GM06990 (cell line): ENCODE measurements around the gene OR2V2.

Experiments
- DNase-seq: peaks from one replicate; pipeline ENCODE4 v3.0.0-alpha.2; 2011; ENCODE audit not compliant: insufficient read length; ENCODE audit errors: extremely low read depth
- H3K27me3 ChIP-seq: replicated peaks from 2 replicates; pipeline ENCODE4 v1.6.0; 2011; ENCODE audit warnings: low read length; ENCODE audit not compliant: control insufficient read depth, insufficient read depth
- H3K36me3 ChIP-seq: 2 replicates; pipeline ENCODE4 v1.5.1; 2011; ENCODE audit warnings: low read length; ENCODE audit not compliant: control insufficient read depth, insufficient read depth
- H3K4me3 ChIP-seq: replicated peaks from 2 replicates; pipeline ENCODE4 v1.5.1; 2011; ENCODE audit warnings: low read depth, mild to moderate bottlenecking, control low read depth, low read length
- CTCF ChIP-seq: IDR thresholded peaks from 2 replicates; pipeline ENCODE4 v1.5.1; 2011; ENCODE audit warnings: low read length, control low read depth, mild to moderate bottlenecking, inconsistent platforms; ENCODE audit not compliant: insufficient read depth, poor library complexity, severe bottlenecking

OR2V2 gene

GRCh38 chr5:181114284-181114843 lies 33.0 kb upstream of the OR2V2 start:
- Histone ChIP-seq H3K36me3 (no peaks in the 10 kb centered on the region), H3K4me3 (no peak overlapping the region), H3K27me3 (no peaks in the 10 kb centered on the region; the same call in 1 of the 2 replicates)
- no peak for DNase-seq
- no peak for TF ChIP-seq CTCF

GRCh38 chr5:181114844-181115778 lies 32.3 kb upstream of the OR2V2 start:
- no peaks in the 10 kb centered on the region; the same call in 1 of the 2 replicates for H3K27me3 ChIP-seq
- no peak for TF ChIP-seq CTCF
- H3K4me3 ChIP-seq: no peak overlapping the region
- no peak for DNase-seq
- no peaks in the 10 kb centered on the region for H3K36me3 ChIP-seq

GRCh38 chr5:181118369-181118768 lies 29.0 kb upstream of the OR2V2 start:
- H3K4me3 ChIP-seq: no peak overlapping the region
- H3K27me3 ChIP-seq: no peaks in the 10 kb centered on the region; the same call in 1 of the 2 replicates
- no peak for DNase-seq
- no peaks in the 10 kb centered on the region for H3K36me3 ChIP-seq
- no peak for TF ChIP-seq CTCF

GRCh38 chr5:181119105-181119504 lies 28.3 kb upstream of the OR2V2 start:
- no peaks in the 10 kb centered on the region; the same call in 1 of the 2 replicates for H3K27me3 ChIP-seq

GRCh38 chr5:181120306-181120705 lies 27.1 kb upstream of the OR2V2 start:
- no peaks in the 10 kb centered on the region for H3K27me3 ChIP-seq

More at GRCh38 chr5:181119105-181119504, 28.3 kb upstream of the OR2V2 start:
- DNase-seq: no peak
- Histone ChIP-seq H3K36me3 (no peaks in the 10 kb centered on the region), H3K4me3 (no peak overlapping the region)
- TF ChIP-seq CTCF: no peak

More at GRCh38 chr5:181120306-181120705, 27.1 kb upstream of the OR2V2 start:
- DNase-seq: no peak
- TF ChIP-seq CTCF: no peak
- H3K4me3 ChIP-seq: no peak overlapping the region
- no peaks in the 10 kb centered on the region for H3K36me3 ChIP-seq
